Vagina (tissue), 2 donors: ENCODE data around the gene FCHSD2.

Experiments
- CTCF ChIP-seq, 3 experiments: fragments of 450-650 bp in 2 of 3; fragments of 200-600 bp in 1 of 3; sonication (generic) in 1 of 3; IDR thresholded peaks; one replicate each; pipeline ENCODE4 v1.5.1; 2017 to 2019; ENCODE audit warnings: antibody characterized with exemption in 3 of 3, mild to moderate bottlenecking in 2 of 3, moderate library complexity in 2 of 3
- POLR2A ChIP-seq, 2 donors: fragments of 450-650 bp; IDR thresholded peaks; one replicate each; pipeline ENCODE4 v1.6.1; 2017; ENCODE audit warnings: antibody characterized with exemption in 2 of 2, mild to moderate bottlenecking in 2 of 2, moderate library complexity in 2 of 2

GRCh38 chr11:72996959-72997358, 145.2 kb downstream of the FCHSD2 start:
- TF ChIP-seq CTCF (IDR thresholded peaks at IDR 0.05) (no peak), POLR2A (IDR thresholded peaks at IDR 0.05) (no peak)
